Tibial nerve (tissue), 3 donors: Measurements from ENCODE around the gene GPATCH2L.

Source experiments
- POLR2A ChIP-seq, 2 donors: fragments of 450-650 bp; IDR thresholded peaks; one replicate each; pipeline ENCODE4 v1.6.1; 2017; ENCODE audit warnings: antibody characterized with exemption in 2 of 2, mild to moderate bottlenecking in 2 of 2, moderate library complexity in 2 of 2
- TF ChIP-seq, protein P1 (sequence below), 5 experiments: fragments of 200-600 bp in 3 of 5; fragments of 450-650 bp in 2 of 5; sonication (generic) in 3 of 5; IDR thresholded peaks; one replicate each; pipeline ENCODE4 v1.5.1; 2016 to 2019; ENCODE audit warnings: antibody characterized with exemption in 5 of 5, mild to moderate bottlenecking in 3 of 5, moderate library complexity in 2 of 5

DNA sequence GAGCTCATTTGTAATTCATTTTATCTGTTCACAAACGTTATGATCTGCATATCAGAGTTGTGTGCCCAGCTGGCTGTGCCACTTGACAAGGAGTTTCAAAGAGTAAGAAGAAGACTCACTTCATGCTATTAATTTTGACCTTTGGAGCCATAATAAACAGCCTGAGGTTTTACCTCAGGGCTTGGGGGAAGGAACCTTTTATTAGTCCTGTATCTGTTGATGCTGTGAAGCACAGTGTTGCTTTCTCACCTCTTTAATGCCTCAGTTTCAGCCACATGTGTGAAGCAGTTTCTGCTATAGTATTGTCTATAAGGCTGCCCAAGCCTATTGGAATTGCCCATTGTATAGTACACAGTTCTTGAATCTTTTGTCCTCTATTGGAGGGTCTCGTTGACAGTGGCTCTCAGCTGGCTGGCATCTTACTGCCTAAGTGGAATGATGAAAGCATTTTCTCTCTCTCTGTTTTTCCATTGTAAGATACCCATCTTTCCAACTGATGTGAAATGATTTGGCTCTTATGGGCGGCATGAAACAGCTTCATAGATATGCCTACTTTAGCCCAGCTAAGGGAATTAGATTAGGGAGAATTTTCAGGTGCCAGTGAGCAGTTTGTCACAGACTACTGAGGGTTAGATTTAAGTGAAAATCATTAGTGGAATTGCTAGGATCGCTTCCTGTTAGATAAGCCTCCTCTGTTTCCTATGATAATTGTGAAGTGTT, 34.7 kb downstream of the GPATCH2L start:
- no peak for TF ChIP-seq POLR2A (IDR thresholded peaks at IDR 0.05)
- TF ChIP-seq, protein P1, sequence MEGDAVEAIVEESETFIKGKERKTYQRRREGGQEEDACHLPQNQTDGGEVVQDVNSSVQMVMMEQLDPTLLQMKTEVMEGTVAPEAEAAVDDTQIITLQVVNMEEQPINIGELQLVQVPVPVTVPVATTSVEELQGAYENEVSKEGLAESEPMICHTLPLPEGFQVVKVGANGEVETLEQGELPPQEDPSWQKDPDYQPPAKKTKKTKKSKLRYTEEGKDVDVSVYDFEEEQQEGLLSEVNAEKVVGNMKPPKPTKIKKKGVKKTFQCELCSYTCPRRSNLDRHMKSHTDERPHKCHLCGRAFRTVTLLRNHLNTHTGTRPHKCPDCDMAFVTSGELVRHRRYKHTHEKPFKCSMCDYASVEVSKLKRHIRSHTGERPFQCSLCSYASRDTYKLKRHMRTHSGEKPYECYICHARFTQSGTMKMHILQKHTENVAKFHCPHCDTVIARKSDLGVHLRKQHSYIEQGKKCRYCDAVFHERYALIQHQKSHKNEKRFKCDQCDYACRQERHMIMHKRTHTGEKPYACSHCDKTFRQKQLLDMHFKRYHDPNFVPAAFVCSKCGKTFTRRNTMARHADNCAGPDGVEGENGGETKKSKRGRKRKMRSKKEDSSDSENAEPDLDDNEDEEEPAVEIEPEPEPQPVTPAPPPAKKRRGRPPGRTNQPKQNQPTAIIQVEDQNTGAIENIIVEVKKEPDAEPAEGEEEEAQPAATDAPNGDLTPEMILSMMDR (IDR thresholded peaks at IDR 0.05) = no peak
